Measurements from ENCODE around the gene CTNNAL1. TPM values are rescaled to one million over a fixed set of nuclear protein-coding genes. Genes with fewer than 3 reads are reported as not detected.

The CTNNAL1 gene
- total RNA-seq, 1 donor from 2014 or later: 11.0 TPM

GRCh38 chr9:108894225-108894997 is 118.9 kb downstream of the CTNNAL1 start:
- ATAC-seq (peak; percentile 88), DNase-seq (ENCODE audit: low spot score) (peak; percentile 76)

Other genes with a start within 250 kb of the CTNNAL1 start
- gene ACTL7B, start 157.5 kb downstream of the CTNNAL1 start, total RNA-seq: not detected
- gene ACTL7A, start 151.2 kb downstream of the CTNNAL1 start, total RNA-seq: not detected
- 10.4 TPM for gene ELP1, start 79.4 kb downstream of the CTNNAL1 start, total RNA-seq
- 6.1 TPM for gene ABITRAM, start 79.1 kb downstream of the CTNNAL1 start, total RNA-seq
- 33.7 TPM for gene TMEM245, start 106.4 kb upstream of the CTNNAL1 start, total RNA-seq
- gene FRRS1L, start 153.8 kb upstream of the CTNNAL1 start, total RNA-seq: 0.03 TPM